Inflammatory macrophage treated with lipopolysaccharide for 4 hours (primary cell): Measurements from ENCODE around the gene IMPDH1.
A peak's percentile ranks its signal among the peaks of the same experiment; 100 is the strongest.

Experiments
- DNase-seq: peaks from one replicate; pipeline ENCODE4 v3.0.0-alpha.2; 2020

The IMPDH1 gene

DNA sequence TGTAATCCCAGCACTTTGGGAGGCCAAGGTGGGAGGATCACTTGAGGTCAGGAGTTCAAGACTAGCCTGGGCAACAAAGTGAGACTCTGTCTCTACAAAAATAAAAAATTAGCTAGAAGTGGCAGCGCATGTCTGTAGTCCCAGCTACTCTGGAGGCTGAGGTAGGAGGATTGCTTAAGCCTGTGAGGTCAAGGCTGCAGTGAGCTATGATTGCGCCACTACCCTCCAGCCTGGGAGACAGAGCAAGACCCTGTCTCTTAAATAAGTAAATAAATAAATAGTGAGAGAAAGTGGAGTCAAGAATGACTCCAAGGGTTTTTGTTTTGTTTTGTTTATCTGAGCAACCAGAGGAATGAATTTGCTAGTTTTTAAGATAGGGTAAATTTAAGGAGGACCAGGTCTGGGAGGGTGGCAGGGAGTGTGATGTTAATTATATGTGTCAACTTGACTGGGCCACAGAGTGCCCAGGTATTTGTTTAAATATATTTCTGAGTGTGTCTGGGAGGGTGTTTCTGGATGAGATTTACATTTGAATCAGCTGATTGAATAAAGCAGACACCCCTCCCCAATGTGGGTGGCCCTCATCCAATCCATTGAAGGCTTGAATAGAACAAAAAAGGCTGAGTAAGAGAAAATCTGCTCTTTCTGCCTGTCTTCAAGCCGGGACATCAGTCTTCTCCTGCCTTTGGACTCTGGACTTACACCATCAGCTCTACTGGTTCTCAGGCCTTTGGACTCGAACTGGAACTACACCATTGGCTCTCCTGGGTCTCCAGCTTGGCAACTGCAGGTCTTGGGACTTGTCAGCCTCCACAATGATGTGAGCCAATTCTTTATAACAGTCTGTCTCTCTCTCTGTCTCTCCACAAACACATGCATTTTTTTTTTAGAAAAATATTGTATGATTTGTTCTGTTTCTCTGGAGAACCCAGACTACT is 23.5 kb downstream of the IMPDH1 start:
- DNase-seq = no peak

DNA sequence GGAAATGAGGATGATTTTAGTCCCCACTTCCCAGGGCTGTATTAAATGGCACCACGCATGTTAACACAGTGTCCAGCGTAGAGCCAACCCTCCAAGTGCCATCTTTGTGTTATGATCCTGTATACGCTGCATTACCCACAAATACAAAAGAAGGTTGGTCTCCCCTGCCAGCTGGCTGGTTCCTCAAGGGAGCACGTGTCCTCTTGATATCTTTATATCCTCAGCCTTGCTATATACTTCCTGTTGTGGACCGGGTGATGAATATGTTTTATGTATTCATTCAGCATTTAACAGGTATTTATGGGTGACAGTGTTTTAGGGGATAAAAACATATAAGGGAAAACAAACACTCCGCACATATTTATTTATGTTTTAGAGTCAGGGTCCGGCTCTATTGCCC is 25.1 kb downstream of the IMPDH1 start:
- no peak for DNase-seq

DNA sequence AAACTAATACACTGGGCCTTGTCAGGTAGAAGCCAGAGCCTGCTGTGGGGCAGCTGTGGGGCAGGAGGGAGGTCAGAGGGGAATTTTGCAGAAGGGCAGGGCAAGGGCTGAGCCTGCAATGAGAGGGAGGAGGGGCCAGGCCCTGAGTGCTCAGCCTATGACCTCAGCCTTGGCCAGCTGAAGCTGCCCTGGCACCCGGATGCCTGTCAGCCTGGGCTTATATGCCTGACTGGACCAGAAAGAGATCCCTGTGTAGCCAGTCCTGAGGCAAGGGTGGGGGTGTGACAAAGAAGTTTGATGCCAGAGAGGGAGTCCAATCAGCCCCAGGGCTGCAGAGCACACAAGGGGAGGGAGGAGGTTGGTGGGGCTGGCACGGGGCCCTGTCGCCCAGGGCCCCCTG is 26.0 kb downstream of the IMPDH1 start:
- peak; percentile 59 for DNase-seq

DNA sequence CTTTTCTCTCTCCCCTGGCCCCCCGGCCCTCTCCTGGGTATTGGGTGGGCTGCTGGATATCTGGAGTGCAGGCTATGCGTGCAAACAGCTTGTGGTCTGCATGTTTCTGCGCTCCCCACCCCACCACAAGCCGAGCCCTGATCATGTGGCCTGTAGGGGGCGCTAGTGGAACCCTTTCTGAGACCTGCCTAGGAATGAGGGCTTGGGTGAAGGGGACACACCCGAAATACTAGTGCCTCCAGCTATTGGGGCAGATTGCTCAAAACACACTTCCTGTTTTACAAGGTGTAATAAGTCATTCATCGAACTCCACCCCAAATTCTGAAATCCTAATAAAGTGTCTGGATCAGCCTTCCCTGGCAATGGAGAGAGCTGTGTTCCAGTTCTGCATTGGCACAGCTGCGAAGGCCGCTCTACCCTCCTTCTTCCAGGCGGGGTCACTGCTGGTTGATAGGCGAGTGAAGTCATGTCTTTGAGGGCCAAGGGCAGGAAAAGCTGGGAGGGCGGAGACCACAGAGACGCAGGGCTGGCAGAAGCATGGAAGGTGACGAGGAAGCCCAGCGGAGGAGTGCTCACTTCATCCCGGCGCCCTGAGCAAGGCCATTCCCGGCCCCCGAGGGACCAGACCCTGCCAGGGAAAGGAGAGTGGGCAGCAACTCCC is 28.5 kb downstream of the IMPDH1 start:
- DNase-seq = peak; percentile 59

DNA sequence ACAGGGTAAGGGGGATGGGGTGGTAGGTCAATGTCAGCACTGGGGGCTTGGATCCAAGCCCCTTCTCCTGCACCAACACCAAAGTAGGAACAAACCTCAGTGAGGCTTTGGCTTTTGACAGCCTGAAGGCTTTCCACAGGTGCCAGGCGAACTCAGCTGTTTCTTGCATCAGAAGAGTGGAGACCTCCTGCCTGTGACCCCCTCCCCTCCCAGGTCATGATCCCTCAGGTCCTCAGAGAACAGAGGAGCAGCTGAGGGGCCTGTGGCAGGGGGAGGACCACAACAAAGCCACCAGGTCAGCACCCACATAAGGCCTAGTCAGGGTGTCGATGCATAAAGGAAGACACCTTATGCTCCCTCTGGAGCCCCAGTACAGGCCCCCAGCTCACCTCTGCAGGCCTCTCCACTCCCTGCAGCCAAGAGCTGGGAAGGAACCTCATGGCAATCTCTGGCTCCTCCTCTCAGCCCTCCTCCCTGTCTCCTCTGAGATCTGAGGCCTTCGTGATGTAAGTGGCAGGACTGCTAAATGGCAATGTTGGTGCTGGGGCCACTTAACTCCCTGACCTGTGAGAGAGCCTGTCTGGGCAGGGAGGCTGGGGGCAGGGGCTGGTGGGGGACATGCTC is 29.2 kb downstream of the IMPDH1 start:
- DNase-seq = no peak

DNA sequence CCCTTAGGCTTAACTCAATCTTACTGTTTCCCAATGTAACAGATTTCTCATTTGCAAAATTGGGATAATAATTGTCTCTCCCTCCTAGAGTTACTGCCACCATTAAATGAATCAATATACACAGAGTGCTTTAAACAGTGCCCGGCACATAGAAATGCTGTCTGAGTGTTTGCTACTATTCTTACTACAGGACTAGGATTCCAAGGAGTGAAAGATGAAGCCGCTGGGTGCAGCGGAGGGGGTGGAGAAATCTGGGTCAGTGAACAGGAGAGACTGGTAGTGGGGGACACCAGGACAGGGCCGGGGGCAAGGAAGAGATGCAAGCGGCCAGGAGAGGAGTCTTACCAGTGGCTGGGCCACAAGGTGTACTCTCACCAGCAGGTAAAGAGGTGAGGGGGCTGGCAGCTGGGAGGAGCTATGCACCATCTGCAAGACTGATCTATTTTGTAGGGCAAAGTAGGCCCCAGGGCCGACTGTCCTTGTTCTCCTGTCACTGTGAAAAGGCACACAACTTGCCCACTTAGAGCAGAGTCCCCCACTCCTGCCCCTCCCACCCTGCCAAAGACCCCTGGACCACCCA is 29.8 kb downstream of the IMPDH1 start:
- no peak for DNase-seq

DNA sequence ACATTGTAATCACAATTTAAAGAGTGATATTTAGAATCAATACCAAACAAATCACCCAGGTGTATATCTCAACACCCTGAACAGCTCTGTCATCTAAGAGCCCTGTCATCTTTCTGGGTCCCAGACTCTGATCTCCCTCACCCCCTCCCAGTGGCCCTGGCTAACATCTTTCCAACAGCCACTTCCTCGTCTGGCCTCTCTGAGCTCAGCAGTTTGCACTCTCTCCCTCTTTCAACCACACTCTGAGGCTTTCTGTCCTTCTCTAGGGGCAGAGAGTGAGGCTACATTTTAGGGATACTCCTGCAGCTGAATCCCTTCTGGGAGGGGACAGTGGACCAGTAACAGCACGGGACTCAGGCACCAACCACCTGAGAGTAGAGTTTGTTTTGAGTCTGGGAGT is 31.1 kb downstream of the IMPDH1 start:
- DNase-seq = no peak

DNA sequence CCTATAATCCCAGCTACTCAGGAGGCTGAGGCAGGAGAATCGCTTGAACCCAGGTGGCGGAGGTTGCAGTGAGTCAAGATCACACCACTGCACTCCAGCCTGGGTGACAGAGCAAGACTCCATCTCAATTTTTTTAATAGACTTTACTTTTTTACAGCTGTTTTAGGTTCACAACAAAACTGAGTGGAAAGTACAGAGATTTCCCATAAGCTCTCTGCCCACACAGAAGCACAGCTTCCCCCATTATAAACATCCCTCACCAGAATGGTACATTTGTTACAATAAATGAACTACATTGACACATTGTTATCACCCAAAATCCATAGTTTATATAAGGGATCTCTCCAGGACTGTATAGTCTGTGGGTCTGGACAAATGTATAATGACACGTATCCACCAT is 33.7 kb downstream of the IMPDH1 start:
- no peak for DNase-seq

DNA sequence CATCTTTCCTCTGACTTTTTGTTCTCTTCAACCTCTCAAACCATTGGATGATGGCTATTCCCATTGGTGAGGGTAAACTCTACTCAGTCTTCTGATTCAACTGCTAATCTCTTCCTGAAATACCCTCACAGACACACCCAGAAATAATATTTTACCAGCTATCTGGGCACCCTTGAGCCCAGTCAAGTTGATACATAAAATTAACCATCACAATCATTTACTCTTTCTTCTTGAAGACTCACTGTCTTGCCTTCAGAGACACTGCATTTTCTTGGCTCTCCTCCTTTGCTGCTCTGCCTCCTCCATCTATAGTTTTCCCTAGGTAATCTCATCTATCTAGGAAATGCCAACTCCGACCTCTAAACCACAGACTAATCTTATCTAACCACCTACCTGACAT is 35.7 kb downstream of the IMPDH1 start:
- no peak for DNase-seq

DNA sequence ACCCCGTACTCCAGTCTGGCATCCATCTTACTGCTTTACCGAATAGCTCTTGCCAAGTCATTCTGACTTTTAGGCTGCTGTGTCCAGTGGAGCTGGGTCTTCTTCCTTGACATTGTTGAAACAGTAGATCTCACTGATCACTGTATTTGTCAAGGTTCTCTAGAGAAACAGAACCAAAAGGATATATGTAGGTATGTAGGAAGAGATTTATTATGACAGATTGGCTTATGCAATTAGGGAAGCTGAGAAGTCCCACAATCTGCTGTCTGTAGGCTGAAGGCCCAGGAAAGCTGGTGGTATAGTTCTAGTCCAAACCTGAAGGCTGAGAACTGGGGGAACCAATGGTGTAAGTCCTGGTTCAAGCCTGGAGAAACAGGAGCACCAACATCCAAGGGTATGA is 36.2 kb downstream of the IMPDH1 start:
- DNase-seq = peak; percentile 14

DNA sequence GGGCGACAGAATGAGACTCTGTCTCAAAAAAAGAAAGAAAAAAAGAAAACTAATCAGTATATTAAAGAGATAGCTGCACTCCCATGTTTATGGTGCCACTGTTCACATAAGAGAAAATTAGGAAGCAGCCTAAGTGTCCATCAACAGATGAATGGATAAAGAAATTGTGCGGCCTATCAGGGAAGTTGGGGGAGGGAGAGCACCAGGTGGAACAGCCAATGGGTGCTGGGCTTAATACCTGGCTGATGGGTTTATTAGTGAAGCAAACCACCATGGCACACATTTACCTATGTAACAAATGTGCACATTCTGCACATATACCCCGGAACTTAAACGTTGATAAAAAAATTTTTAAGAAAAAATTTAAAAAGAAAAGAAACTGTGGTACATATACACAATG is 39.3 kb downstream of the IMPDH1 start:
- DNase-seq = no peak

DNA sequence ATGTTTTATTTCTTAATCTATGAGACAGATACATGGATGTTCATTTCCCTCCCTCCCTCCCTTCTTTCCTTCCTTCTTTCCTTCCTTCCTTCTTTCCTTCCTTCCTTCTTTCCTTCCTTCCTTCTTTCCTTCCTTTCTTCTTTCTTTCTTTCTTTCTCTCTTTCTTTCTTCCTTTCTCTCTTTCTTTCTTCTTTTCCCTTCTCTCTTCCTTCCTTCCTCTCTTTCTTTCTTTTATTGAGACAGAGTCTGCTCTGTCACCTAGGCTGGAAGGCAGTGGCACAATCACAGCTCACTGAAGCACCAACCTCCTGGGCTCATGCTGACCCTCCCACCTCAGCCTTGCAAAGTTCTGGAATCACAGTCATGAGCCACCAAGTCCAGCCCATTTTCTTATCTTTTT is 42.8 kb downstream of the IMPDH1 start:
- no peak for DNase-seq

DNA sequence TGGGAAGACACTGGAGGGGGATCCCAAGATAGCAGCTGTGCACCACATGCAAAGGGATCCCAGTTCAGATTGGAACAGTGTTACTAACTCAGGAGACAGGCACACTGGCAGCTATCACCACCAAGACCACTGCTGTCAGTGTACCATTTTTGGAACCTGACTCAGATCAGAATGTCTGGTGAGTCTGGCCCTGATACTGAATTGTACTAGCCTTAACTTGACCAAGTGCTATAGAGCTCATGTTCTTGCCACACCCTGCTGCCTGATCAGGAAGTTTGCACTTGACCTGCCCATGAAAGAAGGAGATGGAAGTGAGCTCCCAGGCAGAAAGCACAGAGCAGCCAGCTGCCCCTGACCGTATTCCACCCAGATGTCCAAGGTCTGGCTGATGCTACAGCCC is 43.5 kb downstream of the IMPDH1 start:
- DNase-seq = no peak

DNA sequence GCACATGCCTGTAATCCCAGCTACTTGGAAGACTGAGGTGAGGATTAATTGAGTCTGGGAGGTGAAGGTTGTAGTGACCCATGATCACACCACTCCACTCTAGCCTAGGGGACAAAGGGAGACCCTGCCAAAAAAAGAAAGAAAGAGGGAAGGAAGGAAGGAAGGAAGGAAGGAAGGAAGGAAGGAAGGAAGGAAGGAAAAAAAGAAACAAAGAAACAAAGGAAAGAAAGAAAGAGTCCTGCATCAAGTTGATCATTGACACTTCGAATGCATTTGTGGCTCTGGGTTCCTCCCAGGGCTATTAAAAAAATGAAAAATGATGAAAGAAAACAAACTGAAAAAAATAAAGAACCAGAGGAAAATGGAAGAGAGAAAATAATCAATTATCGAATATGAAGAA is 44.4 kb downstream of the IMPDH1 start:
- DNase-seq = no peak

DNA sequence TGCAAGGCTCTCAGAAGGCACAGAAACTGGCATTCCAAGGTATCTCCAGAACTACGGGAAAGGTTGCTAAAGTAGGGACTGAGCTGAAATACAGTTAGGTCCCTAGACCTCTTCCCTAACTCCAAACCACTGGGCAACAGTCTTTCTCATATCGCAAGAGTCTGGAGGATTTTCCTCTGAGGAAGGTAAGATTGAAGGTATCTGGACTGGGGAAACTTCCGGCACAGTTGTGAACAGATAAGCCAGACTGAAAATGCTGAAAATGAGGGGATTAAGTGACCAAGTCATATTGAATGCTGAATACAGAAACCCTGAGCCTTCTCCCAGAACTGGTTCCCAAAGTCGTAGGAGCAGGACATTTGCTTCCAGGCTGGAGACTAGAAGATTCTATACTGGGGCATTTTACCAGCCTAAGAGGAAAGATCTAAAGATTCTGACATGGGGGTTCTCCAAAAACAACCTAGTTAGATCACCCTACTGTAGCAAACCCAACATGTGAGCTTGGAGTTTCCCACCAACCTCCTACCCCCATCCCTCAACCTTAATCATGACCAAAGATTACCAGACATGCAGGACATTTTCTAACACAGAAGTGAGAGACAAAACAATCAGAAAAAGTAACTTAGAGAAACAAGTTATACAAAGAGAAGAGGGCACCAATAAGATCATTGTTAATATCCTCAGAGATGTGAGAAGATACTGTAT is 45.5 kb downstream of the IMPDH1 start:
- DNase-seq = no peak

DNA sequence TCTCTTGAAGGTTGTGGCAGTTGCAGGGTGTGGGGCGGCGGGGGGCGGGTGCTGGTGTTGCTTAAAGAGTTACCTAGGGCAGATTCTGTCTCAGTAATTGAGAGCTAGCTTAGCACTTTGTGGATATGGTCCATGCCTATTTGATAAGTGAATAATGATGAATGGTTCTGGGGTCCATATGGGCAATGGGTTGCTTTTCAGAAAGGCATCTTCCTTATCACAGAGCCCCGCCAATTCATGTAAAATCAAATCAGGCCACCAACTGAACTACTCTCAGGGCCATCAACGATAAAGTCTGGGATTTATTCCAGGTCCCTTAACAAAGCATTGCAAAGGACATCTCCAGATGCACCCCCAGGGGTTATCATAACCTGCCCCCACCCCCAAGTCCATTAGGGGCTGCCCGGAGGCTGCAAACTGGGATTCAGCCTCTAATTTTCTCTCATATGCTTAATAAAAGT is 46.5 kb downstream of the IMPDH1 start:
- DNase-seq = no peak

DNA sequence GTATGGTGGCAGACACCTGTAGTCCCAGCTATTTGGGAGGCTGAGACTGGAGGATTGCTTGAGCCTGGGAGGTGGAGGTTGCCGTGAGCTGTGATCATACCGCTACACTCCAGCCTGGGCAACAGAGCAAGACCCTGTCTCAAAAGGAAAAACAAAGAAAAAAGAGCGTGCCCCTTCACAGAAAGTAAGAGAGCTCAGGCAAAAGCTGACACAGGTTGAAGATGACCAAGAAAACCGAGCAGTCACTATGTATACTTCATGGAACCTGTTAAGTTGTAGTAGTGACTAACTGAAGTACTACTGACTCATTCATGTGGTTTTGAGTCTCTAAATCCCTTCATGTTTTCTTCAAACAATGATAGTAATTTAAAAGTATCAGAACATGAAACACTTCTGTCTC is 47.1 kb downstream of the IMPDH1 start:
- no peak for DNase-seq

DNA sequence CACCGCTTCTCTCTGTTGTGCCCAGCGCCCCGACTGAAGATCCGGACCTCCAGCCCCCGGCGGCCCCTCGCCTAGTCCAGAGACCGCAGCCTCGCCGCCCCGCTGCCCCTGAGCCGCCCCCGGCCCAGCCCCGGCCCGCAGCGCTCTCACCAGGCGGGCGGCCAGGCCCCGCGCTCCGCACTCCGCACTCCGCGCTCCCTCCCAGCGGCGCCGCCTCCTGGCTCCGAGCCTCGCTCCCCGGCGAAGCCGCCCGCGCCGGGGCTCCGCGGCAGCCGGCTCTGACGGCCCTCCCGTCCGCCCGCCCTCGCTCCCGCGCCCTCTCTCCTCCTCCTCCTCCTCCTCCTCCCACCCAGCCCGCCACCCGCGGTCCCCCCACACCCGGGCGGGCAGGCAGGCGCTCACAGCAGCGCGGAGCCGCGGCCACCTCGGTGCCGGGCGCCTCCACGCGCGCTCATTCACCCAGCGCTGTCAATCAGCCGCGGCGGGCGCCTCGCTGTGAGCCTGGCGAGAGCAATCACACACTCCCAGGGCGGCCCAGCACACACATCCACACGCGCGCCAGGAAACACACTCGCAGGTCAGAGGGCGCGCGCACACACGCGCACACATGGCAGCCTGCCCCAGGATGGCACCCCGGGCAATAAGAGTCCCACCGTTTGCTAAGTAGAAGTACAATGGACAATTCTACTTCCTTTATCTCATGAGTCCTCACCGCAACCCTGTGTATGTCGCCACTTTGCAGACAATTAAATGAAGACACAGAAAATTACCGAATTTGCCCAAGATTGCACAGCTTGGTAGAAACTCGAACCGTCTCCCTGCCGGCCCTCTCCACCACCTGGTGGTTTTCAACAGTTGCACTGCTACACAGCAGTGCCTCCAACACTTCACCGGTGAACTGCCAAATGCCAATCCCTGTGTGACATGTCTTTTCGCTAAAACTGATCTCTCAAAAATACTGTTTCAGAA is 48.1 kb downstream of the IMPDH1 start, which contains the start of gene PRRT4:
TSS of gene PRRT4 (minus strand) at position 280 of the 969 bp plus-strand sequence.
- DNase-seq = peak; percentile 70

DNA sequence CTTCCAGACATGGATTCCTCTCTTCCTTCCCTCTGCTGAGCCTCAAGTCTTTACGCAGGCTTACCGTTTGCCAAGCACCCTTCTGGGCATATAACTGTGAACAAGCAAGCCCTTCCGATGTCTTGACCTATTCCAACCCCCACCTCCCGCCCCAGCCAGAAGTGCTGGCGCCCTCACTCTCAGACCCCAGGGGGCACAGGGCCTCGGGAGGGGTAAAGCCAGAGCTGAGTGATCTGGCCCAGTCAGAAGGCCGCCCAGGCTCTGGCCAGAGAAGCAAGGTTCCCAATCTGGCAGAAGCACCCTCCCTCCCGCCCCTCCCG is 49.5 kb downstream of the IMPDH1 start:
- DNase-seq = no peak

DNA sequence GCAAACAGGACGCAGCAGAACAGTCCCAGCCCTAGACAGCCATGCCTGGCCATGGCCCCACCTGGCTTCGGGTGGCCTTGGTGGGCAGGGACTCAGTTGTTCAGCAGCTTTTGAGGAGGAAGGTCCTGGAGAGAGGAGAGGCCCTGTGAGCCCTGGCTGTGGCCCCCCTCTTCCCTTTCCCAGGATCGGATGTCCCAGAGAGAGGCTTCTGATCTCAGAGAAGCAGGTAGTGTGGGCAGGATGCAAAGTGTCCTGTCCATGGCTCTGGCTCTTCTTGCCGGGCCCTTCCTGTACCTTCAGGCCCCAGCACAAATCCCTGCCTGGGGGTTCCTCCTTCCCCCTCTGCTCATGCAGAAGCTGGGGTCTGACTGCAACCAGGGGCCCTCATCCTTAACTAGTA is 49.8 kb downstream of the IMPDH1 start:
- no peak for DNase-seq

DNA sequence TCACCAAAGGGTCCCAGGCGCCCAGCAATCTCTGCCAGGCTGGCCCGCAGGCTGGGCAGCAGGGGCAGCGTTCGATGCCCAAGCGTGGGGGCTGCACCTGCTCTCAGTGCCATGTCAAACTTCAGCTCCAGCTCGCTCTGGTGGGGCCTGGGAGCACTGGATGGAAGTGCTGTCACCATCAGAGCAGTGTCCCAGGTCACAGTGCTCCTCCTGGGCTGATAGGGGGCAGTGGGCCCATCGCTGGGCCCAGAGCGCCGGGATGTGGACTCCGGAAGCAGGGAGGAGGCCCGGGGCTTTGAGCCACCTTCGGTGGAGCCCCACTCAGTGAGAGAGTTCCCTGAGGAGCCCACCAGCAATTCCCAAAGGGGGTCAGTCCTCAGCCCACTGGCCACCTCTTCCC is 50.4 kb downstream of the IMPDH1 start:
- DNase-seq = no peak

DNA sequence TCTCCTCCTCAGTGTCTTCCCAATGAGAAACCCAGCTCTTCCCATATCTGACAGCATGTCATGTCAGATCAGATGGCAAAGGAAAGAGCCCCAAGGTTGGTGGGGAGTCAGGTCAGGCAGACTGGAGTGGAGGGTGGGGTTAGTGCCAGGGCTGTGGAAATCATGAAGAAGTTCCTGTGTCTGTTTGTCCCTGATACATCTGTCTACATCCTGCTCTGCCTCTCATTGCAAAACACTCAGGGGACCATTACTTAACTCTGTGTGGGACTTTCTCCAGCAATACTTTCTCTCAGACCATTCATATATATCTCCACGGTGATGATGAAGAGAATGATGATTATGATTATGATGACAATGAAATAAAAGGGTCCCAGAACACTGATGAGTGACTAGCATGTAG is 51.5 kb downstream of the IMPDH1 start:
- peak; percentile 70 for DNase-seq
